Transverse colon (tissue), 4 donors: ENCODE results near the gene PLEKHG4B.

Experiments used
- CTCF ChIP-seq, 5 experiments: fragments of 200-600 bp in 3 of 5; fragments of 450-650 bp in 2 of 5; sonication (generic) in 3 of 5; IDR thresholded peaks; 1 replicate in 2 of 5; 2 replicates in 3 of 5; pipeline ENCODE4 v1.5.1; 2016 to 2017; ENCODE audit warnings: antibody characterized with exemption in 5 of 5, inconsistent platforms in 3 of 5, mild to moderate bottlenecking in 2 of 5, moderate library complexity in 1 of 5
- EP300 ChIP-seq: sonication (generic); formaldehyde crosslinking; IDR thresholded peaks from one replicate; pipeline ENCODE4 v1.6.1; 2017; ENCODE audit warnings: antibody characterized with exemption, low read depth
- POLR2A ChIP-seq: fragments of 450-650 bp; IDR thresholded peaks from one replicate; pipeline ENCODE4 v1.6.1; 2016; ENCODE audit warnings: antibody characterized with exemption, mild to moderate bottlenecking, moderate library complexity
- POLR2AphosphoS5 ChIP-seq, 3 donors: sonication (generic); formaldehyde crosslinking; IDR thresholded peaks; one replicate each; pipeline ENCODE4 v1.6.1; 2016; ENCODE audit warnings: antibody characterized with exemption in 3 of 3

GRCh38 chr5:160173-160510 is 68.2 kb downstream of the PLEKHG4B start:
- TF ChIP-seq POLR2A: no peak
- no peak for TF ChIP-seq CTCF (IDR thresholded peaks at IDR 0.05)
- TF ChIP-seq POLR2AphosphoS5 (IDR thresholded peaks at IDR 0.05): no peak
- TF ChIP-seq EP300: no peak
